ENCODE measurements around the gene NPFF.

- TF ChIP-seq EZH2 (IDR thresholded peaks at IDR 0.05; ENCODE audit: low read depth) (no peak), CTCF (conservative IDR thresholded peaks at IDR 0.05) (no peak)
These were observed 24.6 kb downstream of the NPFF start for GRCh38 chr12:53482626-53483168.

Data from PC-9 (cell line).